Ascending aorta (tissue), 2 donors: ENCODE data around the gene COMMD9. TPM values are rescaled to one million over a fixed set of nuclear protein-coding genes. Genes with fewer than 3 reads are reported as not detected.

Experiments
- DNase-seq, 2 donors: peaks; one replicate each; pipeline ENCODE4 v3.0.0-alpha.2; 2019; ENCODE audit warnings: low spot score in 2 of 2
- H3K27ac ChIP-seq, 2 donors: fragments of 200-600 bp; sonication (generic); one replicate each; pipeline ENCODE4 v1.5.1; 2016 to 2017; ENCODE audit warnings: mild to moderate bottlenecking in 1 of 2
- H3K27me3 ChIP-seq: fragments of 200-600 bp; sonication (generic); one replicate; pipeline ENCODE4 v1.5.1; 2017
- H3K36me3 ChIP-seq, 2 donors: fragments of 200-600 bp; sonication (generic); one replicate each; pipeline ENCODE4 v1.5.1; 2016
- H3K4me1 ChIP-seq, 2 donors: fragments of 200-600 bp; sonication (generic); one replicate each; pipeline ENCODE4 v1.5.1; 2016 to 2017; ENCODE audit warnings: mild to moderate bottlenecking in 1 of 2
- H3K4me3 ChIP-seq, 2 donors: fragments of 200-600 bp; sonication (generic); one replicate each; pipeline ENCODE4 v1.5.1; 2016 to 2017; ENCODE audit warnings: mild to moderate bottlenecking in 1 of 2
- H3K9me3 ChIP-seq, 2 donors: fragments of 200-600 bp; sonication (generic); one replicate each; pipeline ENCODE4 v1.5.1; 2016
- intact Hi-C: fragments of 100-400 bp; cut with DNase I; formaldehyde crosslinking; loops from one replicate; pipeline ENCODE4 v1.15.1; 2023
- total RNA-seq: library from RNA; depleted of rRNA; stranded (reverse); fragments of >200 nt; gene quantifications from one replicate; pipeline ENCODE4 v1.1.0, GENCODE V29; 2016
- TF ChIP-seq, protein P1 (sequence below), 3 experiments: fragments of 200-600 bp in 2 of 3; fragments of 450-650 bp in 1 of 3; sonication (generic) in 2 of 3; IDR thresholded peaks; one replicate each; pipeline ENCODE4 v1.5.1; 2016 to 2019; ENCODE audit warnings: antibody characterized with exemption in 3 of 3, mild to moderate bottlenecking in 1 of 3, moderate library complexity in 1 of 3

COMMD9 gene
- total RNA-seq, 1 donor from 2014 or later, result 69.2 TPM

- DNase-seq, result no peak
- intact Hi-C loops, result no loop called here
- H3K27me3 ChIP-seq, result no peaks in the 10 kb centered on the region
Measured at GRCh38 chr11:36241497-36241896, 47.7 kb downstream of the COMMD9 start.

DNA sequence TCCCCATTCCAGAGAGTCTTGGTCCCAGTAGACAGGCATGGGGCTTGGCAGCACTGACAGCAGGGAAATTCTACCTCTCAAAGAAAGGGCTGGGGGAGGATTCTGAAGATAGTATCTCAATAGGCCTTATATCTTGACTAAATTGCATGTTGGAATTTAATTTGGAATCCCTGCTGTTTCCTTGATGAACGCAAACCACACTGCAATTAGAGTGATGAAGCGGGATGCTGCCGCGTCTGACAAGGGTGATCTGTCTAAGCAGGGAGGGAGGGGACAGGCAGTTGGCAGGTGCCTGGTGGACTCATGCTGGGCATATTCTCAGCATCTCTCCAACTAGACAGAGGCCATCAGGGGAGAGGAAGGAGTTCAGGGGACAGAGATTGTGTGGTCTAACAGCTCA, 48.4 kb downstream of the COMMD9 start:
- Histone ChIP-seq H3K27ac (no peak overlapping the region), H3K9me3 (no peaks in the 10 kb centered on the region), H3K4me1 (no peaks in the 10 kb centered on the region), H3K36me3 (no peaks in the 10 kb centered on the region), H3K27me3 (no peaks in the 10 kb centered on the region), H3K4me3 (no peak overlapping the region)
- DNase-seq, result no peak
- intact Hi-C loops, result no loop called here
- TF ChIP-seq, protein P1, sequence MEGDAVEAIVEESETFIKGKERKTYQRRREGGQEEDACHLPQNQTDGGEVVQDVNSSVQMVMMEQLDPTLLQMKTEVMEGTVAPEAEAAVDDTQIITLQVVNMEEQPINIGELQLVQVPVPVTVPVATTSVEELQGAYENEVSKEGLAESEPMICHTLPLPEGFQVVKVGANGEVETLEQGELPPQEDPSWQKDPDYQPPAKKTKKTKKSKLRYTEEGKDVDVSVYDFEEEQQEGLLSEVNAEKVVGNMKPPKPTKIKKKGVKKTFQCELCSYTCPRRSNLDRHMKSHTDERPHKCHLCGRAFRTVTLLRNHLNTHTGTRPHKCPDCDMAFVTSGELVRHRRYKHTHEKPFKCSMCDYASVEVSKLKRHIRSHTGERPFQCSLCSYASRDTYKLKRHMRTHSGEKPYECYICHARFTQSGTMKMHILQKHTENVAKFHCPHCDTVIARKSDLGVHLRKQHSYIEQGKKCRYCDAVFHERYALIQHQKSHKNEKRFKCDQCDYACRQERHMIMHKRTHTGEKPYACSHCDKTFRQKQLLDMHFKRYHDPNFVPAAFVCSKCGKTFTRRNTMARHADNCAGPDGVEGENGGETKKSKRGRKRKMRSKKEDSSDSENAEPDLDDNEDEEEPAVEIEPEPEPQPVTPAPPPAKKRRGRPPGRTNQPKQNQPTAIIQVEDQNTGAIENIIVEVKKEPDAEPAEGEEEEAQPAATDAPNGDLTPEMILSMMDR (IDR thresholded peaks at IDR 0.05), result no peak

More at GRCh38 chr11:36241497-36241896, 47.7 kb downstream of the COMMD9 start:
- Histone ChIP-seq H3K4me1 (no peaks in the 10 kb centered on the region), H3K9me3 (no peaks in the 10 kb centered on the region), H3K36me3 (no peaks in the 10 kb centered on the region), H3K27ac (no peak overlapping the region), H3K4me3 (no peak overlapping the region)
- TF ChIP-seq, protein P1 (IDR thresholded peaks at IDR 0.05), result no peak

- H3K27me3 ChIP-seq, result no peaks in the 10 kb centered on the region
- intact Hi-C loops, result no loop called here
- no peak for DNase-seq
- no peaks in the 10 kb centered on the region for H3K36me3 ChIP-seq
- H3K27ac ChIP-seq, result no peak overlapping the region
- H3K9me3 ChIP-seq, result no peaks in the 10 kb centered on the region
- no peak overlapping the region for H3K4me3 ChIP-seq
- H3K4me1 ChIP-seq, result no peaks in the 10 kb centered on the region
- TF ChIP-seq, protein P1 (IDR thresholded peaks at IDR 0.05), result no peak
Measured at GRCh38 chr11:36240173-36240572, 49.1 kb downstream of the COMMD9 start.

- H3K36me3 ChIP-seq, result no peaks in the 10 kb centered on the region
- H3K4me1 ChIP-seq, result no peaks in the 10 kb centered on the region
- intact Hi-C loops, result no loop called here
- DNase-seq, result no peak
- no peak overlapping the region for H3K27ac ChIP-seq
- no peaks in the 10 kb centered on the region for H3K27me3 ChIP-seq
- TF ChIP-seq, protein P1 (IDR thresholded peaks at IDR 0.05), result no peak
- H3K9me3 ChIP-seq, result no peaks in the 10 kb centered on the region
- H3K4me3 ChIP-seq, result no peak overlapping the region
Measured at GRCh38 chr11:36239636-36240035, 49.6 kb downstream of the COMMD9 start.

DNA sequence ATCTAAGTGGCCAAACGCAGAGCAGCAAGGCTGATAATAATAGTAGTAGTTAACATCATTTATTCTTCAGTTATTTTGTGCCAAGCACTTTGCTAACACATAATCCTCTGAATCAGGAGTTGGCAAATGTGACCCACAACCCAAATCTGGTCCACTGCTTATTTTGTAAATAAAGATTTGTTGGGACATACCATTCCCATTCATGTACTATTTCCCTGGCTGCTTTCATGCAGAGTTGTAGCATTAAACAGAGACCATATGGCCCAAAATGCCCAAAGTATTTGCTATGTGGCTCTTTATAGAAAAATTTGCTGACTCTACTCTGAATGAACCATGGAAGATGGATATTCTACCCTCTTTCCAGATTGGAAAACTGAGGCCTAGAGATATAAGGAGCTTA, 50.3 kb downstream of the COMMD9 start:
- no peak for DNase-seq
- Histone ChIP-seq H3K36me3 (no peaks in the 10 kb centered on the region), H3K27ac (no peak overlapping the region), H3K4me1 (no peaks in the 10 kb centered on the region), H3K27me3 (no peaks in the 10 kb centered on the region), H3K4me3 (no peak overlapping the region), H3K9me3 (no peaks in the 10 kb centered on the region)
- TF ChIP-seq, protein P1 (IDR thresholded peaks at IDR 0.05), result no peak
- intact Hi-C loops, result no loop called here

GRCh38 chr11:36238036-36238631, 51.1 kb downstream of the COMMD9 start:
- Histone ChIP-seq H3K4me3 (no peak overlapping the region), H3K27me3 (no peaks in the 10 kb centered on the region), H3K9me3 (no peaks in the 10 kb centered on the region), H3K27ac (no peak overlapping the region), H3K36me3 (no peaks in the 10 kb centered on the region), H3K4me1 (no peaks in the 10 kb centered on the region)
- TF ChIP-seq, protein P1 (IDR thresholded peaks at IDR 0.05), result no peak
- no peak for DNase-seq
- intact Hi-C loops, result no loop called here
